Stimulated activated naive B cell treated with anti-CD40 and anti-IgM and Interleukin-4, amounts not matched to agents 10 μg/mL and 1 μg/mL and 100 μg/mL, for 72 hours (primary cell): ENCODE measurements around the gene KCNMA1.
A peak's percentile ranks its signal among the peaks of the same experiment; 100 is the strongest.

Experiments used
- ATAC-seq, 2 donors: fragments of 150-1000 bp; cut with Tn5 transposase; replicated peaks; 2 replicates each; pipeline ENCODE4 v1.10.0; 2021; ENCODE audit warnings: moderate library complexity in 1 of 2
- DNase-seq: peaks from one replicate; pipeline ENCODE4 v3.0.0; 2021
- H3K27ac Mint-ChIP-seq: one replicate; pipeline ENCODE4 v1.8.0; 2022; ENCODE audit warnings: mild to moderate bottlenecking, mixed read lengths
- H3K27me3 Mint-ChIP-seq, 2 donors: one replicate each; pipeline ENCODE4 v1.8.0; 2022; ENCODE audit warnings: mixed read lengths in 2 of 2
- H3K36me3 Mint-ChIP-seq, 2 donors: one replicate each; pipeline ENCODE4 v1.8.0; 2022; ENCODE audit warnings: mixed read lengths in 2 of 2, mild to moderate bottlenecking in 1 of 2
- H3K4me1 Mint-ChIP-seq, 2 donors: one replicate each; pipeline ENCODE4 v1.8.0; 2022; ENCODE audit warnings: mixed read lengths in 2 of 2, mild to moderate bottlenecking in 1 of 2
- H3K4me3 Mint-ChIP-seq, 2 donors: one replicate each; pipeline ENCODE4 v1.8.0; 2022; ENCODE audit warnings: mild to moderate bottlenecking in 2 of 2, mixed read lengths in 2 of 2, moderate library complexity in 1 of 2
- H3K9me3 Mint-ChIP-seq, 2 donors: one replicate each; pipeline ENCODE4 v1.8.0; 2022; ENCODE audit warnings: mixed read lengths in 2 of 2, mild to moderate bottlenecking in 1 of 2

KCNMA1 gene

DNA sequence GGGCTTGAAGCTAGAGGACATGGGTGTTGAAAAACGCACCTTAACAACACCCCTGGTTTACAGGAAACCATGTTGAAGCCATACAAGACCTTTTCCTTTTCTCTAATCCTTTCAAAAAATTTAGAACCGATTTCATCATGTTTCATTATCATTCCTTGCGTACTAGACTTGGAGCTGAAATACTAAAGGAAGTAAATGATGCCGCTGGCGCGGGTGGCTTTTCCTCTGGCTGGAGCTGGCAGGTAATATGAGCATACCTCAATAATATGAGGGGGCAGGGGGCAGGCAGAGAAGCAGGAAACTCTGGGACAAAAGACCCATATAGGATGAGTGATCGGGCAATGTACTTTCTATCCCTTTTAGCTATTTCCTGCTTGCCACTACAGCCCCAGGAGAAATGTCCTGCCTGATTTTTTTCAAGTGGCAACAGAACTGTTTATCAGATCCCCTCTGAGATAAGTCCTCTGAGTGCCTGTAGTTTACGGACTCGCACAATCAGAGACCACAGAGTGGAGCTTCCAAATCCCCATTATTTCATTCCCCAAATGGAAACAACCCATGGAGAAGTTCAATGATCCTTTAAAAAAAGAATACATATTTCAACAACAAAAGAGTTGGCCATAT, 450.1 kb downstream of the KCNMA1 start:
- no peaks in the 10 kb centered on the region for H3K4me1 Mint-ChIP-seq
- no peaks in the 10 kb centered on the region for H3K9me3 Mint-ChIP-seq
- H3K27me3 Mint-ChIP-seq, result peaks cover 12 to 20% of the 10 kb centered on the region in 2 donors
- DNase-seq, result no peak
- H3K4me3 Mint-ChIP-seq, result no peak overlapping the region
- H3K36me3 Mint-ChIP-seq, result no peaks in the 10 kb centered on the region
- no peak for ATAC-seq
- no peak overlapping the region for H3K27ac Mint-ChIP-seq

- no peak overlapping the region for H3K27ac Mint-ChIP-seq
- H3K9me3 Mint-ChIP-seq, result no peaks in the 10 kb centered on the region
- H3K27me3 Mint-ChIP-seq, result peaks cover 12 to 17% of the 10 kb centered on the region in 2 donors
- no peaks in the 10 kb centered on the region for H3K36me3 Mint-ChIP-seq
- no peak for ATAC-seq
- no peaks in the 10 kb centered on the region for H3K4me1 Mint-ChIP-seq
- DNase-seq, result no peak
- no peak overlapping the region for H3K4me3 Mint-ChIP-seq
Measured at GRCh38 chr10:77186936-77187335, 450.7 kb downstream of the KCNMA1 start.

GRCh38 chr10:77185696-77186095, 451.9 kb downstream of the KCNMA1 start:
- H3K27ac Mint-ChIP-seq, result no peak overlapping the region
- no peaks in the 10 kb centered on the region for H3K9me3 Mint-ChIP-seq
- H3K4me3 Mint-ChIP-seq, result no peak overlapping the region
- DNase-seq (no peak), ATAC-seq (no peak)
- no peaks in the 10 kb centered on the region for H3K36me3 Mint-ChIP-seq
- peaks cover 9 to 12% of the 10 kb centered on the region in 2 donors for H3K27me3 Mint-ChIP-seq
- no peaks in the 10 kb centered on the region for H3K4me1 Mint-ChIP-seq

DNA sequence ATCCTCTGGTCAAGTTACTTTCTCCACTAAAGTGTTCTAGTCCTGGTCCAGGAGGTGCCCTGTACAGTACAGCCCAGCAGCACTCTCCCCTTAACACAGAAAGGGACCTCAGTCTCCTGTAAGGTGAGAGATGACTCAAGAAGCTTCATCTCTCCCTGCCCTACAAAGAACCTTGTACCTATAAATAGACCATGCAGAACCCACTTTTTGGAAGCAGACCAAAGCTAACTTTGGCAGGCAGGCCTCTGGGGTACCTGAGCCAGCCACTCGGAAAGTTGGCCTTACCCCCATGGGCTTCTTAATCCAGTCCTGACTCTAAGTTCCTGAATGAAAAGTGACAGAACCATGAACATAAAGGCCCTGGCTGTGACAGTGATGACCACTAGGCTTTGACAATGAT, 454.8 kb downstream of the KCNMA1 start:
- H3K27me3 Mint-ChIP-seq, result peaks cover 19 to 24% of the 10 kb centered on the region in 2 donors
- no peaks in the 10 kb centered on the region for H3K36me3 Mint-ChIP-seq
- H3K4me1 Mint-ChIP-seq, result no peaks in the 10 kb centered on the region
- H3K9me3 Mint-ChIP-seq, result no peaks in the 10 kb centered on the region
- H3K4me3 Mint-ChIP-seq, result no peak overlapping the region
- H3K27ac Mint-ChIP-seq, result no peak overlapping the region
- no peak for ATAC-seq
- no peak for DNase-seq

DNA sequence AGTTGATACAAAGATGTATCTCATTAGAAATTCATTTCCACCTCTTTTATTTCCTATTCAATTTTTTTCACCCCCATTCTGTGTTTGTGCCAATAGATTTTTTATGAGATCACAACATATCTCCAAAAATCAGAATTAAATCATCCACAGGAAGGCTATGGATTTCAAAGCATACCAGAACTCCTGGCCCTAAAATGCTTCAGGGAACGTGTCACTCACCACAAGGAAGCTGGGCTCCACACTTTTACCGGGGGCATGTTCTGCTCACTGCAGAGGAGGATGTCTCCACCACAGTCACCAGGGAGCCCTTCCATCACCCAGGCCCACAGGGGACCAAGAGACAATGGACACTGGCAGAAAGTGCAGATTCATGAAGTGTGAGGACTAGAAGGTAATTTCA, 456.8 kb downstream of the KCNMA1 start:
- Mint-ChIP-seq H3K4me3 (no peak overlapping the region), H3K27ac (no peak overlapping the region), H3K36me3 (no peaks in the 10 kb centered on the region), H3K4me1 (no peaks in the 10 kb centered on the region), H3K9me3 (no peaks in the 10 kb centered on the region), H3K27me3 (peaks cover 16 to 22% of the 10 kb centered on the region in 2 donors)
- ATAC-seq (no peak), DNase-seq (no peak)

DNA sequence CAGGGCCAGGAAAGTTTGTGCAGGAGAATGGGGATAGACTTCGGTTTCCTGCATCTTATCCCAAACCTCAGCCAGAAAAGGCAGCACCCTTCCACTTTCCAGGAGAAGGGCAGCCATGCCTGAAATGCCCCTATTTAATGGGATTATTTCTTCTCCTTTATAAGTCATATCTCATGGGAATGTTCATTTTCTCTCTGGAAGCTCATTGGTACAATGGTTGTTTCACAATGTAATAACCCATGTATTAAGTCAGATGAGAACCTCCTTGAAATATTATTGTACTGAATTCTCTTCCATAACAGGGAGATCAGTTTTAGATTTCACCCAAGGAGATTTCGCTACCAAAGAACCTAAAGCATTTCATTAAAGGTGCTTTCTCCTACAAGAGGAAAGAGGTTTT, 457.5 kb downstream of the KCNMA1 start:
- H3K4me1 Mint-ChIP-seq, result no peaks in the 10 kb centered on the region
- peaks cover 16 to 19% of the 10 kb centered on the region in 2 donors for H3K27me3 Mint-ChIP-seq
- H3K36me3 Mint-ChIP-seq, result no peaks in the 10 kb centered on the region
- ATAC-seq (no peak), DNase-seq (no peak)
- no peaks in the 10 kb centered on the region for H3K9me3 Mint-ChIP-seq
- H3K4me3 Mint-ChIP-seq, result no peak overlapping the region
- no peak overlapping the region for H3K27ac Mint-ChIP-seq

DNA sequence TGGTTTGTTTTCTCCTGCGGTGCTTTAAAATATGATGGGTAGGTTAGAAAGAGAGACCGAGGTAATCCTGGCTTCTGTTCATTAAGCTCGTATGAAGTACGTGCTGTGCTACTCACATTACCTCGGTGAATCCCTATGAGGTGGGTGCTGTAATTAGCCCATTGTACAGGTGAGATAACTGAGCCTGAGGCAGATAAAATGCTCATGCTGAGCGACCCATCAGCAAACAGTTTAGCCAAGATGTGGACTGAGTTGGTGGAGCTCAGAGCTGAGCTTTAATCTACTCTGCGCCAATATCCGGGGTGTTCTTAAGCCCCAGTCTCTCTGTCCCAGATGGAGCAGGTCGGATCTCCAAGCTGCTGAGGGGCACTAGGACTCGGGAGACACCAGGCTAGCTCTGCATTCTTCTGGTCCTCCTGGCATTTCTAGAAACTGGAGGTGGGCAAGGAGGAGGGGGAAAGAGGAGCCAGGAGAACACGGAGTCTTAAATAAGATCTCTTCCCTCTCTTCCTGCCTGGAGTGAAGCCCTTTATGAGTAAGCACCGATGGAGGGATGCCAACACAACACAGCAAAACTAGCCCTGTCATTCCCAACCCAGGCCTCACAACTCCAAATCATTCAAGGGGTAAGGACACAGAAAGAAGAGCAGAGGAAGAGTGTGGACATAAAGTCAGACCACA, 458.5 kb downstream of the KCNMA1 start:
- Mint-ChIP-seq H3K36me3 (no peaks in the 10 kb centered on the region), H3K27me3 (peaks cover 16 to 19% of the 10 kb centered on the region in 2 donors), H3K9me3 (no peaks in the 10 kb centered on the region), H3K27ac (no peak overlapping the region), H3K4me1 (no peaks in the 10 kb centered on the region), H3K4me3 (no peak overlapping the region)
- DNase-seq (no peak), ATAC-seq (no peak)

DNA sequence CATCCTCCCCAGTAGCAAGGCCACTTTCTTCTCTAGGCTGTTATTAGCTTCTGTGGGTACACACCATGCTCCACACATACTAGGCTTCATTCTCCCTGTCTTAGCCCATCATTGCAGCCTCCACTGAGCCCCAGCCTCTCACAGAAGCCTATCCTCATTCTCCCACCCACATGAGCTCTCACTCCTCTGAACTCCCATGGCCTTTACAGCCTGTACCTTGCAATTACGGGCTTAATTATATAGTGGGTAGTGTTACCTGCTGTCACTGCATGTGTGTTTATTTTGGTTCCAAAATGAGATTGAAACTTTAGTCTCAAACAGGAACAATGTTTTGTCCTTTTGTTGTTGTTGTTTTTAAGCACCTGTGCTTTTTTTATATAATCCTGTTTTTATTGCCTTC, 460.0 kb downstream of the KCNMA1 start:
- ATAC-seq (no peak), DNase-seq (no peak)
- H3K27ac Mint-ChIP-seq, result no peak overlapping the region
- peaks cover 16 to 21% of the 10 kb centered on the region in 2 donors for H3K27me3 Mint-ChIP-seq
- H3K4me1 Mint-ChIP-seq, result no peaks in the 10 kb centered on the region
- no peak overlapping the region for H3K4me3 Mint-ChIP-seq
- no peaks in the 10 kb centered on the region for H3K36me3 Mint-ChIP-seq
- H3K9me3 Mint-ChIP-seq, result no peaks in the 10 kb centered on the region

DNA sequence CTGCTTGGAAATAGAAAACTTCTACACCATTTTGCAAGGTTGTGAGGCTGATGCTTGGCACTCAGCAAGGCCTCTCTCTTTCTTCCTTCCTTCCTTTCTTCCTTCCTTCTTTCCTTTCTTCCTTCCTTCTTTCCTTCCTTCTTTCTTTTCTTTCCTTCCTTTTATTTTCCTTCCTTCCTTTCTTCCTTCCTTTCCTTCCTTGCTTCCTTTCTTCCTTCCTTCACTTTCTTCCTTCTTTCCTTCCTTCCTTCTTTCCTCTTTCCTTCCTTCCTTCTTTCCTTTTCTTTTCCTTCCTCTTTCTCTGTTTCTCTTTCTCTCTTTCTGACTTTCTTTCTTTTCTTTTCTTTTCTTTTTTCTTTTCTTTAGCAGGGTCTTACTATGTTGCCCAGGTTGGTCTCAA, 460.4 kb downstream of the KCNMA1 start:
- no peak for ATAC-seq
- Mint-ChIP-seq H3K27ac (no peak overlapping the region), H3K27me3 (peaks cover 16 to 23% of the 10 kb centered on the region in 2 donors), H3K36me3 (no peaks in the 10 kb centered on the region), H3K9me3 (no peaks in the 10 kb centered on the region), H3K4me3 (no peak overlapping the region), H3K4me1 (no peaks in the 10 kb centered on the region)
- DNase-seq, result no peak

DNA sequence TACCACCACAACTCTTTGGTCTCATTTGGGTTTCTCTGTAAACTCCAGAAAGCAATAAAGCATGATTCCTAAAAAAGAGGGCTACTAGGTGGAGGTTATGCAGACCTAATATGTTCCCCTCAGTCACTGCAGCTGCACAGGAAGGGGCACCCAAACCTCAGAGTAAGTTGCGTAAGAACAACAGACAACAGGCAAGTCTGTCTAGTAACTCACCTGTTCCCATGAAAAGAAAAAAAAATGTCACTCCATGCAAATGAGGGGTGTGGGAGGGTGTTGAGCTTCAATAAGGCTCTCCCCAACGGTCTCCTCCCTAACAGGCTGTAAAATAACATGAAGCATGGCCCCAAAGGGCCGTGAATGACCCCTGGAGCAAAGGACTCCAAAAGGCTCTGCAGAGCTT, 461.4 kb downstream of the KCNMA1 start:
- no peaks in the 10 kb centered on the region for H3K36me3 Mint-ChIP-seq
- ATAC-seq, result no peak

DNA sequence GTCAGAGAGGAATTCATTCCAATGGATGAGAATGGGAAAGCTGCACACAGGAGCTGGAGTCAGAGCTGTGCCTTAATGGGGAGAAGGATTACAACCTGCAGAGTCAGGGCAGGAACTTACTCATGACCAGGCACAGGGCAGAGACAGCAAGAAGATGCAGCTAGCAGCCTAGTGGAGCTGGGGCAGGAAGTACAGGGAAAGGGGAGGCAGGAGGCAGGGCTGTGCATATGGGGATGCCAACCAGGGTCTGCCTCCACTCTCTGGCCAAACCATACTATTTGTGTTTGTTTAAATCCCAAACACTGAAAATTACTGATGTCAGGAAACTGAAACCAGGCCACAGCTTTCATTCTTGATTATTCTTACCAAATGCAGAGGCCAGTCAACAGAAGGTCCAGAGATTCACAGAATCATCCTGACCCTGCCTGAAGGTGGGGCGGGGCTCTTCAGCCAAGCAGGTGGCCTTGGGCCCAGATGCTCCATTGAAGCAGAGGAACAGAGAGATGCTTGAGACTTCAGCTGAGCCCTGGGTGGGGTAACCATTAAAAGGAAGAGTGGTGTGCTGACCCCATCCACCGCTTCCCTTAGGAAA, 461.9 kb downstream of the KCNMA1 start:
- H3K4me1 Mint-ChIP-seq, result no peaks in the 10 kb centered on the region
- H3K27me3 Mint-ChIP-seq, result peaks cover 16 to 23% of the 10 kb centered on the region in 2 donors
- ATAC-seq, result no peak
- H3K36me3 Mint-ChIP-seq, result no peaks in the 10 kb centered on the region
- H3K9me3 Mint-ChIP-seq, result no peaks in the 10 kb centered on the region
- DNase-seq, result no peak
- H3K27ac Mint-ChIP-seq, result no peak overlapping the region
- no peak overlapping the region for H3K4me3 Mint-ChIP-seq

More for the DNA sequence above, 461.4 kb downstream of the KCNMA1 start:
- Mint-ChIP-seq H3K27ac (no peak overlapping the region), H3K4me3 (no peak overlapping the region), H3K27me3 (peaks cover 16 to 23% of the 10 kb centered on the region in 2 donors), H3K4me1 (no peaks in the 10 kb centered on the region), H3K9me3 (no peaks in the 10 kb centered on the region)
- no peak for DNase-seq

- H3K36me3 Mint-ChIP-seq, result no peaks in the 10 kb centered on the region
- ATAC-seq (peak; percentile 72 to 85), DNase-seq (peak; percentile 26)
- H3K27me3 Mint-ChIP-seq, result peaks cover 9 to 15% of the 10 kb centered on the region in 2 donors
- no peak overlapping the region for H3K27ac Mint-ChIP-seq
- H3K4me3 Mint-ChIP-seq, result no peak overlapping the region
- no peaks in the 10 kb centered on the region for H3K4me1 Mint-ChIP-seq
- no peaks in the 10 kb centered on the region for H3K9me3 Mint-ChIP-seq
Measured at GRCh38 chr10:77173615-77174461, 463.8 kb downstream of the KCNMA1 start.

DNA sequence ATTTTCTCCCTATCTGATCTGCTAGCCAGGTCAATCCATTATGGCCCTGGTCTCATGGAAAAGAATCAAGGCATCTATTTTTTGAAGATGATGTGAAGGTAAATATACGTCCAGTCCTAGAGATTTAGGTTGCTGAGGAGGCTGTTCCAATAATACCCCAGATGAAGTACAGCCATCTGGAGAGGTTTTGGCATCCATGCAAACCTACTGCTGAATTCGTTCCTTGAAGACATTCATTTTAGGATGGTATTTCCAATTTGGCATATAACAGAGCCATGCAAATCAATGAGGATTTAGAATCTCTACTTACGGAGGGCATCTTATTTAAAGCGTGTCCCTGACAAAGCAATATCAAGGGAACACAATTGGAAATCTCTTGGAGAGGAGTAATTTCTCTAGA, 465.5 kb downstream of the KCNMA1 start:
- H3K36me3 Mint-ChIP-seq, result no peaks in the 10 kb centered on the region
- no peaks in the 10 kb centered on the region for H3K4me1 Mint-ChIP-seq
- H3K9me3 Mint-ChIP-seq, result no peaks in the 10 kb centered on the region
- H3K4me3 Mint-ChIP-seq, result no peak overlapping the region
- ATAC-seq (no peak), DNase-seq (no peak)
- peaks cover 1 to 11% of the 10 kb centered on the region in 2 donors for H3K27me3 Mint-ChIP-seq
- no peak overlapping the region for H3K27ac Mint-ChIP-seq

- H3K27ac Mint-ChIP-seq, result no peak overlapping the region
- DNase-seq, result no peak
- no peaks in the 10 kb centered on the region for H3K9me3 Mint-ChIP-seq
- peaks cover 16 to 26% of the 10 kb centered on the region in 2 donors for H3K27me3 Mint-ChIP-seq
- H3K4me3 Mint-ChIP-seq, result no peak overlapping the region
- ATAC-seq, result no peak
- no peaks in the 10 kb centered on the region for H3K36me3 Mint-ChIP-seq
- H3K4me1 Mint-ChIP-seq, result peaks cover 3 to 6% of the 10 kb centered on the region in 2 donors
Measured at GRCh38 chr10:77168861-77169260, 468.7 kb downstream of the KCNMA1 start.
